Nephron progenitor cell (in vitro differentiated cells): ENCODE data around the gene DHX32.

Experiments
- DNase-seq: peaks from one replicate; pipeline ENCODE4 v3.0.0; 2021
- H3K27ac Mint-ChIP-seq: 2 replicates; pipeline ENCODE4 v1.8.0; 2021; ENCODE audit warnings: mild to moderate bottlenecking, moderate library complexity, mixed read lengths
- H3K27me3 Mint-ChIP-seq: 2 replicates; pipeline ENCODE4 v1.8.0; 2021; ENCODE audit warnings: mild to moderate bottlenecking, low read depth, mixed read lengths; ENCODE audit not compliant: poor library complexity
- H3K36me3 Mint-ChIP-seq: 2 replicates; pipeline ENCODE4 v1.8.0; 2021; ENCODE audit warnings: low read depth, mixed read lengths
- H3K4me1 Mint-ChIP-seq: 2 replicates; pipeline ENCODE4 v1.8.0; 2021; ENCODE audit warnings: mixed read lengths
- H3K4me3 Mint-ChIP-seq: 2 replicates; pipeline ENCODE4 v1.8.0; 2021; ENCODE audit warnings: mild to moderate bottlenecking, moderate library complexity, mixed read lengths
- H3K9me3 Mint-ChIP-seq: 2 replicates; pipeline ENCODE4 v1.8.0; 2021; ENCODE audit warnings: mild to moderate bottlenecking, moderate library complexity, mixed read lengths
- TF ChIP-seq, protein P1 (sequence below): fragments of 200-600 bp; sonication (generic); IDR thresholded peaks from 2 replicates; pipeline ENCODE4 v1.5.0; 2021; ENCODE audit warnings: antibody characterized with exemption

DHX32 gene

DNA sequence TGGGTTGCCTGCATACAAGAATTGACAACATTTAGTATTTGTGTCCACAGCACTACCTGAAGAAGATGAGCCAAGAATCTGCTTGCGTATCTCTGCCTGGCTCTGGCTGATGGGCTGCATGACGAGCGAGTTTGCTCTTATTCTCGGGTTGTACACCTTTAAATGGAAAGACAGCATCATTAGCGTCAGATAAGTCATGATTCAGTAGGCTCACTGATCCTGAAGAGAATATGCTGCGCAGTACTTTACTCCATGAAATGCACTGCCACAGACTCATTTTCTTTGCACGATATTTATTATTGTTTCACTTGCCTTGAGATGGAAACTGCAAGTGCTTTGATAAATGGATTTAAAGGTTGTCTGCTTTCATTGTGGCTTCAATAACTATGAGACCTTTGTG lies 28.6 kb downstream of the DHX32 start:
- Mint-ChIP-seq H3K36me3 (peaks cover 73% of the 10 kb centered on the region), H3K27ac (no peak overlapping the region), H3K4me3 (no peak overlapping the region), H3K9me3 (no peaks in the 10 kb centered on the region), H3K27me3 (no peaks in the 10 kb centered on the region), H3K4me1 (no peaks in the 10 kb centered on the region)
- TF ChIP-seq, protein P1, sequence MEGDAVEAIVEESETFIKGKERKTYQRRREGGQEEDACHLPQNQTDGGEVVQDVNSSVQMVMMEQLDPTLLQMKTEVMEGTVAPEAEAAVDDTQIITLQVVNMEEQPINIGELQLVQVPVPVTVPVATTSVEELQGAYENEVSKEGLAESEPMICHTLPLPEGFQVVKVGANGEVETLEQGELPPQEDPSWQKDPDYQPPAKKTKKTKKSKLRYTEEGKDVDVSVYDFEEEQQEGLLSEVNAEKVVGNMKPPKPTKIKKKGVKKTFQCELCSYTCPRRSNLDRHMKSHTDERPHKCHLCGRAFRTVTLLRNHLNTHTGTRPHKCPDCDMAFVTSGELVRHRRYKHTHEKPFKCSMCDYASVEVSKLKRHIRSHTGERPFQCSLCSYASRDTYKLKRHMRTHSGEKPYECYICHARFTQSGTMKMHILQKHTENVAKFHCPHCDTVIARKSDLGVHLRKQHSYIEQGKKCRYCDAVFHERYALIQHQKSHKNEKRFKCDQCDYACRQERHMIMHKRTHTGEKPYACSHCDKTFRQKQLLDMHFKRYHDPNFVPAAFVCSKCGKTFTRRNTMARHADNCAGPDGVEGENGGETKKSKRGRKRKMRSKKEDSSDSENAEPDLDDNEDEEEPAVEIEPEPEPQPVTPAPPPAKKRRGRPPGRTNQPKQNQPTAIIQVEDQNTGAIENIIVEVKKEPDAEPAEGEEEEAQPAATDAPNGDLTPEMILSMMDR, result no peak
- no peak for DNase-seq

DNA sequence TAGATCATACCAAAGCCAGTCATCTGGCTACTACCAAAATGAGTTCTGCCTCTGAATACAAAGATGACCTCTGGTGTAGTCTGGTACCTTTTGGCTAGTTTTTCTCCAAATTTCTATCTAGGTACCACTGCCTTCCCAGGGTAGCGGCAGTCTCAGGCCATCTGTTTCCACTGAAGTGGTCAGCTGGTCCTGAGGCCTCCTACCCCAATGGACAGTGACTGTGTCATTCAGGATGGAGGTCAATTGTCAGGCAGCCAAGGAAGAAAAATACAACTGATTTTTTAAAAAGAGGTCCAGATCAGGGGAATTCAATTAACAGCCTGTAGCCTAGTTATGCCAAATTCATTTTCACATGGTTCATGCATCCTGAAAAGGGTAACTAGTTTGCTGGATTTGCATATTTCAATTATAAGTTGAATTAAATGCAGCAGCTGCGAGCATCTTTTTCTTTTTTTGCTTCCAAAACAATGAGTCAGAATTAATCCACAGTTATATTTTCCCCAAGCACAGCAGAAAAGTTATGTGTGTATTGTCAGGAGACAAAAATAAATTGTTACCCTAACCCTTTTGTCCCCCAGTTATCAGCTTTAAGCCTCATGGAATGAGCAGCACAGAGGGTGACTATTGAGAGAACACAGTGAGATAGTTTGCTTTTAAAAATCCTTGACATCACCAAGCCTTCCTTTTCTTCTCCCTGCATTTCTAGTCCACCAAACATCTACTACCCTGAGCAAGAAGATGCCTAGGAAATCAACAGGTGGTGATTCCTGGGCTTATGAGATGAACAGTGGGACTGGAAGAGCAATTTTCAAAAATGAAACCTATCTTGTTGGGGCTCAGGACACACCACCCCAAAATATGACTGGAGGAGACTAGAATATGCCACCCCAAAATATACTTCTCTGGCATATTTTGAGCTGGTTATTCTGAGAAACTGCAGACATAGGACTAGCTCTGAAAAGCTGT lies 30.0 kb downstream of the DHX32 start:
- Mint-ChIP-seq H3K4me1 (no peaks in the 10 kb centered on the region), H3K4me3 (no peak overlapping the region), H3K27ac (peak overlapping the region; percentile 76), H3K27me3 (no peaks in the 10 kb centered on the region), H3K9me3 (peaks cover 3% of the 10 kb centered on the region), H3K36me3 (peaks cover 80% of the 10 kb centered on the region)
- no peak for DNase-seq
- TF ChIP-seq, protein P1, result no peak

DNA sequence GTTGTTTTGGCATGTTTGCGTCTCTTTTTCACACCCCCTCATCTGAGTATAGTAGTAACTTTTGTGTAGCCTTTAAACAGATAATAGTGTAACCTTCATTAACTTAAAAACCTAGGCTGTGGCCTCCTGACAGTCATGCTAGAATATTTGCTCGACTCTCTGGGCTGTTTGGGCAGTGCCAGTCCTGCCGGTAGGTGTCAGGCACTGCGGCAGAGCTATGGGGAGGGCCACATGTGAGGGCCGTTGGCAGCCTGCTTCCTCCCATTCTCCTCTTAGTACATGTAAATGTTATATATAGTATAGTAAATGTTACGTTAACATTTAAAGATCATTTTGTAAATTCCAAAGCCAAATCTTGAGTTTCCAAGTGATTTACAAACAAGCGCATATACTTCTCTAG lies 31.6 kb downstream of the DHX32 start:
- no peak overlapping the region for H3K27ac Mint-ChIP-seq
- H3K36me3 Mint-ChIP-seq, result peaks cover 73% of the 10 kb centered on the region
- no peaks in the 10 kb centered on the region for H3K27me3 Mint-ChIP-seq
- TF ChIP-seq, protein P1, result no peak
- no peak overlapping the region for H3K4me3 Mint-ChIP-seq
- peaks cover 3% of the 10 kb centered on the region for H3K9me3 Mint-ChIP-seq
- H3K4me1 Mint-ChIP-seq, result no peaks in the 10 kb centered on the region
- no peak for DNase-seq

DNA sequence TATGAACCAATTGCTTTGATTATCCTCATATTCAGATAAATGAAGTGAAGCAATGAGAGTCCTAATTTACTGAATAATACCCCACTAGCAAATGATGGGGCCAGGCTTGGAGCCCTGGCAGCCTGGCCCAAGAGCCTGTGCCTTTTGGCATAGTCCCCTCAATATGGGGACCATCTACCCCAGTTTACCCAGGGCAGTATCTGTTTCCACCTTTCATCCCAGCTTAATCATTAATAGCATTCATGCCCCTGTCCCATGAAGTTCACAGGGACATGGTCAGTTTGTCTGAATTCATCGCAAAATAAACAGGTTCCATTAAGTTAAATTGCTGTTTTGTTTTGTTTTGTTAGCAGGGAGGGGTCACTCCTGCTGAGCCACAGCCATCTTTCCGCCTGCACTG lies 32.2 kb downstream of the DHX32 start:
- no peaks in the 10 kb centered on the region for H3K27me3 Mint-ChIP-seq
- TF ChIP-seq, protein P1, result no peak
- no peak overlapping the region for H3K4me3 Mint-ChIP-seq
- H3K9me3 Mint-ChIP-seq, result peaks cover 3% of the 10 kb centered on the region
- DNase-seq, result no peak
- H3K36me3 Mint-ChIP-seq, result peaks cover 67% of the 10 kb centered on the region
- H3K4me1 Mint-ChIP-seq, result no peaks in the 10 kb centered on the region
- no peak overlapping the region for H3K27ac Mint-ChIP-seq

DNA sequence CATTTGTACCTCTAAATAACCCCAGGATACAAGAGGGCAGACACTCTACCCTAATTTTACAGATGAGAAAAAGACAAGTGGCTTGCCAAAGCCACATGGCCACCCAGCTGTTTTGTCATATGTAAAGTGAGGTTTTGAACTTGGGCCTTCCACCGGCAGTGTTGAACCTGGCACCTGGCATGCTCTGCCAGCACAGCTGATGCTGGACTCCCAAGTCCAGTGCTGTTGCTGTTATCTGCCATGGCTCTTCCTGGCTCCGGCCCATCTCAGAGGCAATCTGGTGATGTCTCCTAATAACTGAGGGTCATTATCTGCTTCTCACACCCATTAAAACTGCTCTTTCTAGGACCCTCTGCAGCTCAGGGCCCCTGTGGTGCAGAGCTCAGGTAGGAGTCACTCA lies 32.7 kb downstream of the DHX32 start:
- no peak overlapping the region for H3K4me3 Mint-ChIP-seq
- no peaks in the 10 kb centered on the region for H3K4me1 Mint-ChIP-seq
- H3K9me3 Mint-ChIP-seq, result peaks cover 3% of the 10 kb centered on the region
- H3K27me3 Mint-ChIP-seq, result no peaks in the 10 kb centered on the region
- DNase-seq, result no peak
- H3K36me3 Mint-ChIP-seq, result peaks cover 63% of the 10 kb centered on the region
- TF ChIP-seq, protein P1, result no peak
- no peak overlapping the region for H3K27ac Mint-ChIP-seq

DNA sequence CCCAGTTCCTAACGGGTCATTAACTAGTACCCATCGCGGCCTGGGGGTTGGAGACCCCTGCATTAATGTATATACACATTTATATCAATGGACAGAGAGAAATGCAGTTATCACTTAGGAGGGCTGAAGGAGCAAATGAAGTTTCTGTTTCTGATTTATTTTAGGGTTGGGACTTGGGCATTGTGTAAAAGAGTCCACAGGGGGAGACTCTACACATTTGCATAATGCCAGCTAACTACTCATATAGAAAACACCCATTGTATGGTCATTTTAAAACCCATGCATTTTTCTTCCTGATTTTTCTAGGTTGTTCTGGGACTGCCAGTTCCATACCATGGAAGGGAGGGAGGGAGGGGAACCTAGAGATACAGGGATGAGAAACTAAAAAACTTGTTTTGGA lies 34.2 kb downstream of the DHX32 start:
- Mint-ChIP-seq H3K9me3 (peaks cover 3% of the 10 kb centered on the region), H3K27me3 (no peaks in the 10 kb centered on the region)
- DNase-seq, result no peak

More for the DNA sequence above, 34.2 kb downstream of the DHX32 start:
- no peak overlapping the region for H3K27ac Mint-ChIP-seq
- H3K4me3 Mint-ChIP-seq, result no peak overlapping the region
- H3K4me1 Mint-ChIP-seq, result no peaks in the 10 kb centered on the region
- TF ChIP-seq, protein P1, result no peak
- H3K36me3 Mint-ChIP-seq, result peaks cover 56% of the 10 kb centered on the region
